DOHH2 (cell line): Measurements from ENCODE around the gene TEKT3.

Experiments used
- H3F3A ChIP-seq: fragments of 200-600 bp; sonication (generic), shearing (Covaris generic); 2 replicates; pipeline ENCODE4 v1.6.0; 2016; ENCODE audit warnings: antibody characterized with exemption, mild to moderate bottlenecking; ENCODE audit not compliant: control insufficient read depth, insufficient read depth
- H3K27ac ChIP-seq: fragments of 200-600 bp; sonication (generic); 2 replicates; pipeline ENCODE4 v1.5.1; 2014; ENCODE audit warnings: low read depth, mild to moderate bottlenecking, low read length, moderate library complexity
- H3K27me3 ChIP-seq: fragments of 200-600 bp; sonication (generic); 2 replicates; pipeline ENCODE4 v1.6.1; 2014; ENCODE audit warnings: mild to moderate bottlenecking, low read length, mixed read lengths; ENCODE audit not compliant: control insufficient read depth
- H3K36me3 ChIP-seq: fragments of 200-600 bp; sonication (generic); 2 replicates; pipeline ENCODE4 v1.6.1; 2014; ENCODE audit warnings: mild to moderate bottlenecking, low read length, moderate library complexity, mixed read lengths; ENCODE audit not compliant: control insufficient read depth
- H3K4me1 ChIP-seq: fragments of 200-600 bp; sonication (generic); 2 replicates; pipeline ENCODE4 v1.6.1; 2014; ENCODE audit warnings: mild to moderate bottlenecking, low read length, mixed read lengths; ENCODE audit not compliant: control insufficient read depth
- H3K4me2 ChIP-seq: fragments of 200-600 bp; sonication (generic); 2 replicates; pipeline ENCODE4 v1.6.0; 2014; ENCODE audit warnings: mild to moderate bottlenecking, low read length, moderate library complexity
- H3K4me3 ChIP-seq: fragments of 200-600 bp; sonication (generic); 2 replicates; pipeline ENCODE4 v1.5.1; 2014; ENCODE audit warnings: mild to moderate bottlenecking, low read length, mixed read lengths
- H3K79me2 ChIP-seq: fragments of 200-600 bp; sonication (generic); 2 replicates; pipeline ENCODE4 v1.6.1; 2014; ENCODE audit warnings: mild to moderate bottlenecking, low read length, mixed read lengths; ENCODE audit not compliant: control insufficient read depth
- H3K9me2 ChIP-seq: fragments of 200-600 bp; sonication (generic); replicated peaks from 2 replicates; pipeline ENCODE4 v1.6.1; 2014; ENCODE audit warnings: mild to moderate bottlenecking, low read length, mixed read lengths; ENCODE audit not compliant: control insufficient read depth
- H3K9me3 ChIP-seq: fragments of 200-600 bp; sonication (generic); 2 replicates; pipeline ENCODE4 v1.6.1; 2014; ENCODE audit warnings: antibody characterized with exemption, low read length, mixed read lengths; ENCODE audit not compliant: control insufficient read depth, insufficient read depth
- H4K20me1 ChIP-seq: fragments of 200-600 bp; sonication (generic); 2 replicates; pipeline ENCODE4 v1.6.0; 2014; ENCODE audit warnings: low read depth, mild to moderate bottlenecking, antibody characterized with exemption, low read length, moderate library complexity; ENCODE audit not compliant: control insufficient read depth, insufficient read depth
- CTCF ChIP-seq: fragments of 200-600 bp; sonication (generic); IDR thresholded peaks from one replicate; pipeline ENCODE4 v1.5.1; 2014; ENCODE audit warnings: antibody characterized with exemption, mild to moderate bottlenecking, low read depth, low read length; ENCODE audit not compliant: poor library complexity, severe bottlenecking
- EZH2phosphoT487 ChIP-seq: fragments of 200-600 bp; sonication (generic); IDR thresholded peaks from 2 replicates; pipeline ENCODE4 v1.6.1; 2017; ENCODE audit warnings: borderline replicate concordance, mild to moderate bottlenecking, antibody characterized with exemption, low read length, moderate library complexity, mixed read lengths

TEKT3 gene

DNA sequence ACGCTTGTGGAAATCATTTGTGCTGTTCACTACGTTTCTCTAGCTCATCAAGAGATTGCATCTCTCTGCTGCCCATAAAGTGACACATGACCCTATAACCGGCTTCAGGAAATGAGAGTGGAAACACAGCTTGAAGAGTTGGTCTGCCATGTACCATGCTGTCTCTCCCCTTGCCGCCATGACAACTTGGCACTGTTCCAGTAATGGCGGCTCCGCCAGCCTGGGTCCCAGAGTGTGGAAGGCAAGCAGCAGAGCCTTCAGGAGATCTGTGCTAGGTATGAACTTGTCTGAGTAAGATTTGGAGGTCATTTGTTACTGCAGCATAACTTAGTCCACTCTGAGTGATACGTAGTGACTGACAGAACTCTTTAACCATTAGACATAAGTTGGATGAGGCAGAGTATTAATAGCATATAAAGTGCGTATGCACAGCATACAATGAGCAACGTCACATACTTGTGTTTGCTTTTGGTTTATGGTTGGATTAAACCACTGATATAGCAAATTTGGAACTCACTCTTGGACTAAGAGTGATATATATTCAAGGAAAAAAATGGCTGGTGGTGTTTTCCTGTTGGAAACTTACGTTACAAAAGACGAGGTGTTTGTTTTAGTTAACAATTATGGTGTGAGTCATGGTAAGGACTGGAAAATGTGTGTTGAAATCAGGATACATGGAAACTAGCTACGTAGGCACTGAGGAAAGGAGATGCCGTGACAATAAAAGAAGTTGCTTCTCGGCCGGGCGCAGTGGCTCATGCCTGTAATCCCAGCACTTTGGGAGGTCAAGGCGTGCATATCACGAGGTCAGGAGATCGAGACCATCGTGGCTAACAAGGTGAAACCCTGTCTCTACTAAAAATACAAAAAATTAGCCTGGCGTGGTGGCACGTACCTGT is 51.9 kb downstream of the TEKT3 start:
- Histone ChIP-seq H3K9me3 (no peaks in the 10 kb centered on the region), H3K27ac (no peak overlapping the region), H4K20me1 (no peaks in the 10 kb centered on the region), H3K4me1 (no peaks in the 10 kb centered on the region), H3K4me3 (no peak overlapping the region), H3F3A (no peaks in the 10 kb centered on the region), H3K27me3 (no peaks in the 10 kb centered on the region), H3K79me2 (no peaks in the 10 kb centered on the region), H3K36me3 (no peaks in the 10 kb centered on the region), H3K4me2 (no peak overlapping the region), H3K9me2 (no peaks in the 10 kb centered on the region)
- no peak for TF ChIP-seq CTCF

- H3F3A ChIP-seq: no peaks in the 10 kb centered on the region
- H3K9me2 ChIP-seq: no peaks in the 10 kb centered on the region
- no peaks in the 10 kb centered on the region for H3K79me2 ChIP-seq
- TF ChIP-seq CTCF: no peak
- no peak for TF ChIP-seq EZH2phosphoT487
- no peaks in the 10 kb centered on the region for H3K27me3 ChIP-seq
- no peak overlapping the region for H3K27ac ChIP-seq
- no peak overlapping the region for H3K4me2 ChIP-seq
- no peaks in the 10 kb centered on the region for H3K36me3 ChIP-seq
- H3K9me3 ChIP-seq: no peaks in the 10 kb centered on the region
- no peaks in the 10 kb centered on the region for H3K4me1 ChIP-seq
- no peaks in the 10 kb centered on the region for H4K20me1 ChIP-seq
- H3K4me3 ChIP-seq: no peak overlapping the region
Measured at GRCh38 chr17:15288859-15289258, 52.5 kb downstream of the TEKT3 start.

DNA sequence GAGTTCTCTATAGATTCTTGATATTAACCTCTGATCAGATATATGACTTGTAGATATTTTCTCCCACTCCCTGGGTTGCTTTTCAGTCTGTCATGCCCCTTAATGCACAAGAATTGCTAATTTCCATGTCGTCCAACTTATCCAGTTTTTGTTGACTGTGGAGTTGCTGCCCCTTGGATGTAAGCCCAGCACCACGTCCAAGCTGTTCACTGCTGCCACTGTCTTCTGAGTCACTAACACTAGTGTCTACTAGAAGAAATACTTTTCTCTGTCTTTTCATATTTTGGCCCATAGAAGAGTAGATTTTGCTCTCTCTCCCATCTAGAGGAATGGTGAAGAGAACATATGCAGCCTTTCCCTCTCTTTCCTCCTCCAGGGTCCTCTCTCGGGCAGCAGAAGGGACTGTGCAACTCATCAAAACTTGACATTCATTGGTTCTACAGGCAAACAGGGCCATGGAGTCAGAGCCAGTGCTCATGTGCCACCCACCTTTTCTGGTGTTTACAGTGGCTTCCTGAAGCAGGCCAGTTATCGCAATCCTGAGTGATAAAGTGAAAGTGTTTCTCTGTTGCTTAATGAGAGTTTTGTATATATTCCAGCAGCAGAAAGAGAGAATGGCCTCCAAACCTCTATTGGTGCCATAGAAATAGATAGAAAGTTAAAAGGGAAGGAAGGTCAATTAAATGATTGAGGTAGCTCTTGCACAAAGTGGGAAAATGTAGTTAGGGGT is 53.7 kb downstream of the TEKT3 start:
- H3K9me2 ChIP-seq: no peaks in the 10 kb centered on the region
- no peak overlapping the region for H3K4me3 ChIP-seq
- H3K27me3 ChIP-seq: no peaks in the 10 kb centered on the region
- no peaks in the 10 kb centered on the region for H3K36me3 ChIP-seq
- H3K9me3 ChIP-seq: no peaks in the 10 kb centered on the region
- H3K4me1 ChIP-seq: no peaks in the 10 kb centered on the region
- H3K27ac ChIP-seq: no peak overlapping the region
- TF ChIP-seq EZH2phosphoT487 (no peak), CTCF (no peak)
- no peaks in the 10 kb centered on the region for H4K20me1 ChIP-seq
- H3F3A ChIP-seq: no peaks in the 10 kb centered on the region
- no peak overlapping the region for H3K4me2 ChIP-seq
- H3K79me2 ChIP-seq: no peaks in the 10 kb centered on the region
